Kidney glomerular epithelial cell (primary cell): Measurements from ENCODE around the gene CACNA1G.

Experiments
- DNase-seq: peaks from one replicate; lab custom pipeline; 2025; lab: John Stamatoyannopoulos, UW

The CACNA1G gene

DNA sequence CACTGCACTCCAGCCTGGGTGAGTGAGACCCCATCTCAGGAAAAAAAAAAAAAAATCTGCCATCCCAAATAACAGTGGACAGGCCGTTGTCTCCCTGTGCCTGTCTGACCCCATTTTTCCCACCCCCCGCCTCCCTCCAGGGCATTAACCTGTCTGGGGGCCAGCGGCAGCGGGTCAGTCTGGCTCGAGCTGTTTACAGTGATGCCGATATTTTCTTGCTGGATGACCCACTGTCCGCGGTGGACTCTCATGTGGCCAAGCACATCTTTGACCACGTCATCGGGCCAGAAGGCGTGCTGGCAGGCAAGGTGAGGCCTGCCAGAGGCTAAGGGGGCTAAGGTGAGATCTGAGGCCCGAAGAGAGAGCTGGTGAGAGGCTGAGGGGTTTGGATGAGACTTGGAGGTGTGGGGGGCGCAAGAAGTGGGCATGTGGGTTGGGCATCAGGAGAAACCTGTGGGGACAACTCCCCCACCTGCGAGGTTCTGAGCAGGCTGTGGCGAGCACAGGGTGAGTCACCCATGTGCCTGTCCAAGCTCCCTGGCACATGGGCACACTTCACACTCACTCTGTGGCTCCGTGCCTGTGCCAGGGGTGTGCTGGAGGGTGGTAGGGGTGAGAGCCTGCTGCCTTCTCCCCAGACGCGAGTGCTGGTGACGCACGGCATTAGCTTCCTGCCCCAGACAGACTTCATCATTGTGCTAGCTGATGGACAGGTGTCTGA, 112.5 kb downstream of the CACNA1G start:
- DNase-seq = no peak

DNA sequence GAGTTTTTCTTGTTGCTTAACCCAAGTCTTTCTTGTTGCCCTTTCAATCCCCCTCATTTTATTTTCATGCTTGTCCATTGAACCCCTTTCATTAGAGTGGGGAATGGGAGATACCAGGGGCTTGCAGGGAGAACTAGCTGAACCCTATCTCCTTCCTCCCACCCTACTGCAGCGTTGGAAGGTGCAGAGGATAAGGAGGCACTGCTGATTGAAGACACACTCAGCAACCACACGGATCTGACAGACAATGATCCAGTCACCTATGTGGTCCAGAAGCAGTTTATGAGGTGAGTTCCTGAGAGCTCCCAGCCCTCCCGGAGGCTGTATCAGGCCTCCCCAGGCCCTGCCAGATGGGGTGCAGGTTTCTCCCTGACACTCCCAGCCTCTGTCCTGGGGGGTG, 114.7 kb downstream of the CACNA1G start:
- DNase-seq = no peak

DNA sequence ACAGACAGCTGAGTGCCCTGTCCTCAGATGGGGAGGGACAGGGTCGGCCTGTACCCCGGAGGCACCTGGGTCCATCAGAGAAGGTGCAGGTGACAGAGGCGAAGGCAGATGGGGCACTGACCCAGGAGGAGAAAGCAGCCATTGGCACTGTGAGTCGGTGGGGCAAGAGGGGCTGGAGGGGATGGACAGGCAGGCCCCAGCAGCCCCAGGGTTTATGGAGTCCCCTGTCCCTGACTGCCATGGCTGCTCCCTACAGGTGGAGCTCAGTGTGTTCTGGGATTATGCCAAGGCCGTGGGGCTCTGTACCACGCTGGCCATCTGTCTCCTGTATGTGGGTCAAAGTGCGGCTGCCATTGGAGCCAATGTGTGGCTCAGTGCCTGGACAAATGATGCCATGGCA, 115.1 kb downstream of the CACNA1G start:
- DNase-seq = no peak

GRCh38 chr17:50676065-50676975, 115.8 kb downstream of the CACNA1G start:
- no peak for DNase-seq
